T-cell (primary cell): ENCODE results near the gene DUS2. TPM values are rescaled to one million over a fixed set of nuclear protein-coding genes. Genes with fewer than 3 reads are reported as not detected.
"Not testable (repeated sequence)": the region's sequence is repeated elsewhere in the genome, so short reads cannot be mapped to it uniquely, and the experiment has no call there.

Experiments
- ATAC-seq, 4 experiments: fragments of 200-7000 bp in 3 of 4; fragments of 150-1000 bp in 1 of 4; cut with Tn5 transposase; replicated peaks in 1 of 4; 1 replicate in 3 of 4; 2 replicates in 1 of 4; pipeline ENCODE4 v1.10.0; 2021; ENCODE audit warnings: moderate library complexity in 3 of 4, mild to moderate bottlenecking in 2 of 4, moderate number of reproducible peaks in 1 of 4
- CTCF ChIA-PET, 2 donors: fragments of 300-600 bp; sonication (Branson Sonifier 250); formaldehyde crosslinking; loops; one replicate each; lab custom pipeline; 2022; ENCODE audit warnings: antibody characterized with exemption in 2 of 2; lab: Charles Lee
- POLR2A ChIA-PET, 2 donors: fragments of 300-600 bp; sonication (Branson Sonifier 250); formaldehyde crosslinking; loops; one replicate each; lab custom pipeline; 2022; ENCODE audit warnings: antibody characterized with exemption in 2 of 2; lab: Charles Lee
- DNase-seq, 35 experiments: peaks; one replicate each; pipeline versions ENCODE4 v3.0.0 to v3.0.0-alpha.2; 2013 to 2023
- H3K27ac ChIP-seq: one replicate; pipeline ENCODE4 v1.5.1; 2013; ENCODE audit warnings: low read length
- H3K27me3 ChIP-seq, 2 experiments: replicated peaks in 1 of 2; 1 replicate in 1 of 2; 2 replicates in 1 of 2; pipeline versions ENCODE4 v1.6.1 to v1.7.0; 2013; ENCODE audit warnings: low read length in 1 of 2, mixed read lengths in 1 of 2; ENCODE audit not compliant: control insufficient read depth in 2 of 2, insufficient read depth in 2 of 2; ENCODE audit errors: extremely low read depth in 1 of 2
- H3K36me3 ChIP-seq, 2 donors: 1 replicate in 1 of 2; 2 replicates in 1 of 2; pipeline versions ENCODE4 v1.6.1 to v1.7.0; 2013; ENCODE audit warnings: low read length in 1 of 2; ENCODE audit not compliant: control insufficient read depth in 2 of 2, insufficient read depth in 1 of 2; ENCODE audit errors: extremely low read depth in 1 of 2
- H3K4me1 ChIP-seq, 2 experiments: 1 replicate in 1 of 2; 2 replicates in 1 of 2; pipeline versions ENCODE4 v1.6.1 to v1.7.0; 2013; ENCODE audit warnings: low read length in 2 of 2, mixed read lengths in 1 of 2; ENCODE audit not compliant: insufficient read depth in 2 of 2, control insufficient read depth in 1 of 2; ENCODE audit errors: extremely low read depth in 1 of 2
- H3K4me3 ChIP-seq, 2 donors: 1 replicate in 1 of 2; 2 replicates in 1 of 2; pipeline versions ENCODE4 v1.5.1 to v1.7.0; 2013; ENCODE audit warnings: mild to moderate bottlenecking in 2 of 2, low read length in 1 of 2, moderate library complexity in 1 of 2; ENCODE audit not compliant: control insufficient read depth in 1 of 2; ENCODE audit errors: extremely low read depth in 1 of 2
- H3K9me3 ChIP-seq: 2 replicates; pipeline ENCODE4 v1.7.0; 2013
- H3K27ac Mint-ChIP-seq, 2 donors: one replicate each; pipeline ENCODE4 v1.8.0; 2020 to 2021; ENCODE audit warnings: mild to moderate bottlenecking in 2 of 2, mixed read lengths in 2 of 2
- H3K27me3 Mint-ChIP-seq, 2 donors: one replicate each; pipeline ENCODE4 v1.8.0; 2021 to 2022; ENCODE audit warnings: mixed read lengths in 2 of 2
- H3K36me3 Mint-ChIP-seq: one replicate; pipeline ENCODE4 v1.8.0; 2021; ENCODE audit warnings: mixed read lengths
- H3K4me1 Mint-ChIP-seq, 3 donors: one replicate each; pipeline ENCODE4 v1.8.0; 2020 to 2022; ENCODE audit warnings: mixed read lengths in 3 of 3, mild to moderate bottlenecking in 1 of 3
- H3K4me3 Mint-ChIP-seq, 3 donors: one replicate each; pipeline ENCODE4 v1.8.0; 2020 to 2022; ENCODE audit warnings: mild to moderate bottlenecking in 3 of 3, mixed read lengths in 3 of 3, moderate library complexity in 3 of 3
- H3K9me3 Mint-ChIP-seq, 3 donors: one replicate each; pipeline ENCODE4 v1.8.0; 2020 to 2022; ENCODE audit warnings: mixed read lengths in 3 of 3
- WGBS: methylation state at CpG from one replicate; pipeline ENCODE4 v1.1.5; 2013; ENCODE audit warnings: missing lambda C conversion rate; ENCODE audit not compliant: insufficient coverage; 5-methylcytosine and 5-hydroxymethylcytosine counted together
- total RNA-seq, 35 experiments: library from RNA in 6 of 35; stranded (reverse) in 6 of 35; fragments of 120-200 nt in 1 of 35; gene quantifications; one replicate each; pipeline versions ENCODE4 v1.2.1 to v1.2.4 and lab custom pipeline; 2013 to 2026

The DUS2 gene
- total RNA-seq, 5 donors from 2014 or later (not counting 1 experiment from before 2014, with no cell fraction given) = 14.5 to 19.4 (median 15.8) TPM

DNA sequence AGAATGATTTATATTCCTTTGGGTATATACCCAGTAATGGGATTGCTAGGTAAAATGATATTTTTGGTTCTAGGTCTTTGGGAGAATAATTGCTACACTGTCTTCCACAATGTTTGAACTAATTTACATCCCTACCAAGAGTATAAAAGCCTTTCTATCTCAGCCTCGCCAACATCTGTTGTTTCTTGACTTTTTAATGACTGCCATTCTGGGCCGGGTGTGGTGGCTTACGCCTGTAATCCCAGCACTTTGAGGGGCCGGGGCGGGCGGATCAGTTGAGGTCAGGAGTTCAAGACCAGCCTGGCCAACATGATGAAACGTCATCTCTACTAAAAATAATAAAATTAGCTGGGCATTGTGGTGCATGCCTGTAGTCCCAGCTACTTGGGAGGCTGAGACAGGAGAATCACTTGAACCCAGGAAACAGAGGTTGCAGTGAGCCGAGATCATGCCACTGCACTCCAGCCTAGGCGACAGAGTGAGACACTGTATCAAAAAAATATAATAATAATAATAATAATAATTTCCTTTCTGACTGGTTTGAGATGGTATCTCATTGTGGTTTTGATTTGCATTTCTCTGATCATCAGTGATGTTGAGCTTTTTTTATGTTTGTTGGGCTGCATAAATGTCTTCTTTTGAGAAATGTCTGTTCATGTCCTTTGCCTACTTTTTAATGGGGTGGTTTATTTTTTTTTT, 84.3 kb downstream of the DUS2 start:
- H3K27ac ChIP-seq, ATAC-seq, H3K9me3 ChIP-seq, DNase-seq, H3K27me3 ChIP-seq, H3K4me3 ChIP-seq, H3K36me3 ChIP-seq, H3K27me3 Mint-ChIP-seq: not testable (repeated sequence)
- H3K4me1 Mint-ChIP-seq = peaks cover 82 to 96% (median 90%) of the 10 kb centered on the region in 3 donors
- ChIA-PET POLR2A (interaction anchor here (0.6 to 0.7 kb wide), 2 partner anchors 18 to 23 kb away, joined by 3 to 6 read pairs; no protein-coding TSS in a partner anchor), CTCF (interaction anchor here in 1 of 2 donors (0.6 to 1.6 kb wide), 4 partner anchors 14 to 67 kb away, joined by 4 to 8 read pairs (median 6); partner anchors contain the start of gene NFATC3)
- WGBS = 100% methylated on average over 1 of the region's 9 CpGs
- H3K4me1 ChIP-seq = peaks cover 5 to 29% of the 10 kb centered on the region in 2 experiments
- peaks cover 49% of the 10 kb centered on the region for H3K36me3 Mint-ChIP-seq
- H3K9me3 Mint-ChIP-seq = peaks cover 19 to 39% (median 28%) of the 10 kb centered on the region in 3 donors
- H3K4me3 Mint-ChIP-seq = peak overlapping the region in 1 of 3 donors; percentile 28
- H3K27ac Mint-ChIP-seq = peak overlapping the region; percentile 16 to 51

DNA sequence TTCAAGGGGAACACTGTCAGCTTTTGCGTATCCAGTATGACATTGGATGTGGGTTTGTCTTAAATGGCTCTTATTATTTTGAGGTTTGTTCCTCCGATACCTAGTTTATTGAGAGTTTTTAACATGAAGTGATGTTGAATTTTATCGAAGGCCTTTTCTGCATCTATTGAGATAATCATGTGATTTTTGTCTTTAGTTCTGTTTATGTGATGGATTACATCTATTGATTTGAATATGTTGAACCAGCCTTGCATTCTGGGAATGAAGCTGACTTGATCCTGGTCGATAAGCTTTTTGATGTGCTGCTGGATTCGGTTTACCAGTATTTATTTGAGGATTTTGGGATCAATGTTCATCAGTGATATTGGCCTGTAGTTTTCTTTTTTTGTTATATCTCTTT, 86.1 kb downstream of the DUS2 start:
- H3K27me3 ChIP-seq, DNase-seq, H3K4me3 ChIP-seq, ATAC-seq, H3K27me3 Mint-ChIP-seq, H3K36me3 ChIP-seq, H3K27ac ChIP-seq, H3K9me3 ChIP-seq: not testable (repeated sequence)
- CTCF ChIA-PET = interaction anchor here (0.6 to 2.2 kb wide), 6 partner anchors 10 to 238 kb away, joined by 3 to 4 read pairs (median 3); no protein-coding TSS in a partner anchor
- H3K9me3 Mint-ChIP-seq = peaks cover 19 to 39% (median 28%) of the 10 kb centered on the region in 3 donors
- POLR2A ChIA-PET = interaction anchor here in 1 of 2 donors (0.6 kb wide), 1 partner anchor 497 kb away, joined by 3 read pairs; no protein-coding TSS in a partner anchor
- peaks cover 9 to 35% of the 10 kb centered on the region in 2 experiments for H3K4me1 ChIP-seq
- H3K4me1 Mint-ChIP-seq = peaks cover 81 to 90% (median 90%) of the 10 kb centered on the region in 3 donors
- 93% methylated on average over 5 of the region's 5 CpGs for WGBS
- H3K36me3 Mint-ChIP-seq = peaks cover 51% of the 10 kb centered on the region
- peak overlapping the region in 1 of 3 donors; percentile 28 for H3K4me3 Mint-ChIP-seq
- peak overlapping the region; percentile 34 to 36 for H3K27ac Mint-ChIP-seq

DNA sequence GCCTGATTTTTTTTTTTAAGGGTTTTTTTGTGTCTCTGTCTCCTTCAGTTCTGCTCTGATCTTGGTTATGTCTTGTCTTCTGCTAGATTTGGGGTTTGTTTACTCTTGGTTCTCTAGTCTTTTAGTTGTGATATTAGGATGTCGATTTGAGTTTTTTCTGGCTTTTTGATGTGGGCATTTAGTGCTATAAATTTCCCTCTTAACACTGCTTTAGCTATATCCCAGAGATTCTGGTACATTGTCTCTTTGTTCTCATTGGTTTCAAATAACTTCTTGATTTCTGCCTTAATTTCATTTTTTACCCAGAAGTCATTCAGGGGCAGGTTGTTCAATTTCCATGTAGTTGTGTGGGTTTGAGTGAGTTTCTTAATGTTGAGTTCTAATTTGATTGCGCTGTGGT, 87.5 kb downstream of the DUS2 start:
- H3K27ac ChIP-seq, POLR2A ChIA-PET, H3K36me3 ChIP-seq, H3K9me3 ChIP-seq, H3K27me3 ChIP-seq, DNase-seq, ATAC-seq, H3K27me3 Mint-ChIP-seq, H3K4me3 ChIP-seq: not testable (repeated sequence)
- H3K4me1 ChIP-seq = peaks cover 9 to 38% of the 10 kb centered on the region in 2 experiments
- peaks cover 44% of the 10 kb centered on the region for H3K36me3 Mint-ChIP-seq
- CTCF ChIA-PET = interaction anchor here in 1 of 2 donors (0.8 kb wide), 1 partner anchor 196 kb away, joined by 4 read pairs; no protein-coding TSS in a partner anchor
- H3K4me1 Mint-ChIP-seq = peaks cover 81 to 90% (median 84%) of the 10 kb centered on the region in 3 donors
- H3K4me3 Mint-ChIP-seq = peak overlapping the region in 1 of 3 donors; percentile 30
- peaks cover 19 to 34% (median 24%) of the 10 kb centered on the region in 3 donors for H3K9me3 Mint-ChIP-seq
- H3K27ac Mint-ChIP-seq = peak overlapping the region in 1 of 2 donors; percentile 71
- WGBS = 100% methylated on average over 1 of the region's 2 CpGs

DNA sequence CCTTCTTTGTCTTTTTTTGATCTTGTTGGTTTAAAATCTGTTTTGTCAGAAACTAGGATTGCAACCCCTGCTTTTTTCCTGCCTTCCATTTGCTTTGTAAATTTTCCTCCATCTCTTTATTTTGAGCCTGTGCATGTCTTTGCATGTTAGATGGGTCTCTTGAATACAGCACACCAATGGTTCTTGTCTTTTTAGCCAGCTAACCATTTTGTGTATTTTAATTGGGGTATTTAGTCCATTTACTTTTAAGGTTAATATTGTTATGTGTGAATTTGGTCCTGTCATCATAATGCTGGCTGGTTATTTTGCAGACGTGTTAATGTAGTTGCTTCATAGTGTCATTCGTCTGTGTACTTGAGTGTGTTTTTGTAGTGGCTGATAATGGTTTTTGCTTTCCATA, 88.3 kb downstream of the DUS2 start:
- Histone ChIP-seq H3K27ac (no peak overlapping the region), H3K36me3 (no peaks in the 10 kb centered on the region), H3K4me1 (peaks cover 16 to 32% of the 10 kb centered on the region in 2 experiments), H3K9me3 (peaks cover 5% of the 10 kb centered on the region), H3K4me3 (no peak overlapping the region), H3K27me3 (no peaks in the 10 kb centered on the region)
- DNase-seq = no peak
- peak overlapping the region; percentile 11 to 24 for H3K27ac Mint-ChIP-seq
- CTCF ChIA-PET = no interaction called here
- ATAC-seq = no peak
- WGBS = 80% methylated on average over 2 of the region's 2 CpGs
- no peaks in the 10 kb centered on the region for H3K27me3 Mint-ChIP-seq
- peaks cover 19 to 34% (median 24%) of the 10 kb centered on the region in 3 donors for H3K9me3 Mint-ChIP-seq
- H3K36me3 Mint-ChIP-seq = peaks cover 42% of the 10 kb centered on the region
- H3K4me1 Mint-ChIP-seq = peaks cover 81 to 88% (median 84%) of the 10 kb centered on the region in 3 donors
- POLR2A ChIA-PET = interaction anchor here in 1 of 2 donors (0.6 kb wide), 1 partner anchor 1283 kb away, joined by 3 read pairs; no protein-coding TSS in a partner anchor
- peak overlapping the region in 1 of 3 donors; percentile 30 for H3K4me3 Mint-ChIP-seq

DNA sequence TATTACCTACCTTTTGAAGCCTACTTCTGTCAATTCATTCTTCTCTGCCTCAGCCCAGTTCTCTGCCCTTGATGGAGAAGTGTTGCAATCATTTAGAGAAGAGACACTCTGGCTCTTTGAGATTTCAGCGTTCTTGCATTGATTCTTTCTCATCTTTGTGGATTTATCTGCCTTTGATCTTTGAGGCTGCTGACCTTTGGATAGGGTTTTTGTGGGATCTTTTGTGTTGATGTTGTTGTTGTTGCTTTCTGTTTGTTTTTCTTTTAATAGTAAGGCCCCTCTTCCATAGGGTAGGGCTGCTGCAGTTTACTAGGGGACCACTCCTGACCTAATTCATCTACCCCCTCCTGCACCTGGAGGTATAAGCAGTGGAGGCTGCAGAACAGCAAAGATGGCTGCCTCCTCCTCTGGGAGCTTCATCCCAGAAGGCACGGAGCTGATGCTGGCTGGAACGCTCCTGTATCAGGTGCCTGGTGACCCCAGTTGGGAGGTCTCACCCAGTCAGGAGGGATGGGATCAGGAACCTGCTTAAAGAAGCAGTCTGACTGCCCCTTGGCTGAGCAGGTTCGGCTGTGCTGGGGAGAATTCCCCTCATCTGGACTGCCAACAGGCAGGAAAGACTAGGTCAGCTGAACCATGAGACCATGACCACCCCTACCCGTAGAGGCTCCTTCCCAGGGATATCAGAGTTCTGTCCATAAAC, 90.1 kb downstream of the DUS2 start:
- no peaks in the 10 kb centered on the region for H3K36me3 ChIP-seq
- H3K27me3 Mint-ChIP-seq = no peaks in the 10 kb centered on the region
- peaks cover 84 to 89% (median 86%) of the 10 kb centered on the region in 3 donors for H3K4me1 Mint-ChIP-seq
- peak overlapping the region in 1 of 3 donors; percentile 26 for H3K4me3 Mint-ChIP-seq
- H3K4me1 ChIP-seq = peaks cover 30% of the 10 kb centered on the region in 2 experiments
- peaks cover 5% of the 10 kb centered on the region for H3K9me3 ChIP-seq
- H3K36me3 Mint-ChIP-seq = peaks cover 36% of the 10 kb centered on the region
- DNase-seq (no peak), ATAC-seq (no peak)
- no peak overlapping the region for H3K27ac ChIP-seq
- no peaks in the 10 kb centered on the region for H3K27me3 ChIP-seq
- ChIA-PET CTCF (interaction anchor here (0.7 kb wide), 2 partner anchors 114 to 130 kb away, joined by 3 to 5 read pairs; no protein-coding TSS in a partner anchor), POLR2A (interaction anchor here (0.6 to 0.7 kb wide), 2 partner anchors 16 to 17 kb away, joined by 9 to 11 read pairs; no protein-coding TSS in a partner anchor)
- peak overlapping the region; percentile 56 to 68 for H3K27ac Mint-ChIP-seq
- H3K4me3 ChIP-seq = peak overlapping the region in 1 of 2 donors; percentile 2
- peaks cover 19 to 33% (median 24%) of the 10 kb centered on the region in 3 donors for H3K9me3 Mint-ChIP-seq
- WGBS = 74% methylated on average over 4 of the region's 5 CpGs
